ENCODE results near the gene WNT2.

Gene WNT2

GRCh38 chr7:117322741-117323304 is at the start of gene WNT2:
TSS of gene WNT2 (minus strand) at chr7:117323058. CDS start at chr7:117322989, 69 bp downstream.
- DNase-seq = no peak

GRCh38 chr7:117372073-117372472 is 49.2 kb upstream of the WNT2 start:
- no peak for DNase-seq

GRCh38 chr7:117364339-117365080 is 41.7 kb upstream of the WNT2 start:
- no peak for DNase-seq

- no peak for DNase-seq
Measured at GRCh38 chr7:117362294-117362888, 39.5 kb upstream of the WNT2 start.

- DNase-seq = no peak
Measured at GRCh38 chr7:117350027-117350426, 27.2 kb upstream of the WNT2 start.

GRCh38 chr7:117349570-117349969 is 26.7 kb upstream of the WNT2 start:
- no peak for DNase-seq

- DNase-seq = no peak
Measured at GRCh38 chr7:117347962-117348672, 25.3 kb upstream of the WNT2 start.

- no peak for DNase-seq
Measured at GRCh38 chr7:117347480-117347879, 24.6 kb upstream of the WNT2 start.

- no peak for DNase-seq
Measured at GRCh38 chr7:117346161-117346560, 23.3 kb upstream of the WNT2 start.

- DNase-seq = no peak
Measured at GRCh38 chr7:117338020-117338419, 15.2 kb upstream of the WNT2 start.

- no peak for DNase-seq
Measured at GRCh38 chr7:117333168-117333567, 10.3 kb upstream of the WNT2 start.

- DNase-seq = no peak
Measured at GRCh38 chr7:117332031-117332430, 9.2 kb upstream of the WNT2 start.

- DNase-seq = no peak
Measured at GRCh38 chr7:117325836-117326235, 3.0 kb upstream of the WNT2 start.

GRCh38 chr7:117324960-117325359 is 2.1 kb upstream of the WNT2 start:
- DNase-seq = no peak

- no peak for DNase-seq
Measured at GRCh38 chr7:117323851-117324711, 1.2 kb upstream of the WNT2 start.

- no peak for DNase-seq
Measured at GRCh38 chr7:117323305-117323850, 520 bp upstream of the WNT2 start.

- no peak for DNase-seq
Measured at GRCh38 chr7:117320523-117320922, 2.3 kb downstream of the WNT2 start.

- DNase-seq = no peak
Measured at GRCh38 chr7:117319181-117319580, 3.7 kb downstream of the WNT2 start.

GRCh38 chr7:117313582-117313981 is 9.3 kb downstream of the WNT2 start:
- no peak for DNase-seq

- no peak for DNase-seq
Measured at GRCh38 chr7:117312593-117313580, 10.0 kb downstream of the WNT2 start.

- no peak for DNase-seq
Measured at GRCh38 chr7:117308891-117309290, 14.0 kb downstream of the WNT2 start.
